Bronchial epithelial cell (primary cell): ENCODE results near the gene POC1B. TPM values are rescaled to one million over a fixed set of nuclear protein-coding genes. Genes with fewer than 3 reads are reported as not detected.

Experiments
- DNase-seq: peaks from one replicate; pipeline ENCODE4 v3.0.0-alpha.2; 2010; ENCODE audit warnings: low read depth
- FAIRE-seq: peaks from 2 replicates; lab custom pipeline; 2011; peaks lifted over from hg19 to GRCh38; lab: Jason Lieb, UNC
- H3K27me3 ChIP-seq: 2 replicates; pipeline ENCODE4 v1.5.1; 2011; ENCODE audit warnings: low read length; ENCODE audit not compliant: control insufficient read depth, insufficient read depth
- H3K36me3 ChIP-seq: 2 replicates; pipeline ENCODE4 v1.5.1; 2011; ENCODE audit warnings: low read length; ENCODE audit not compliant: control insufficient read depth, insufficient read depth
- H3K4me3 ChIP-seq: 2 replicates; pipeline ENCODE4 v1.5.1; 2011; ENCODE audit warnings: mild to moderate bottlenecking, low read depth, low read length, control low read depth
- CTCF ChIP-seq: IDR thresholded peaks from 2 replicates; pipeline ENCODE4 v1.5.1; 2011; ENCODE audit warnings: mild to moderate bottlenecking, moderate library complexity, low read length, control low read depth, inconsistent platforms; ENCODE audit not compliant: insufficient read depth, severe bottlenecking
- total RNA-seq: library from RNA; depleted of rRNA; stranded (reverse); fragments of >200 nt; gene quantifications from 2 replicates; pipeline ENCODE4 v1.2.1, GENCODE V29; 2014

The POC1B gene
- total RNA-seq, 1 donor from 2014 or later = 12.6 TPM

- DNase-seq (no peak), FAIRE-seq (no peak)
- no peaks in the 10 kb centered on the region for H3K27me3 ChIP-seq
- H3K36me3 ChIP-seq = no peaks in the 10 kb centered on the region
- H3K4me3 ChIP-seq = no peak overlapping the region
- TF ChIP-seq CTCF = no peak
These were observed 11.5 kb upstream of the POC1B start for GRCh38 chr12:89537389-89537788.

- Histone ChIP-seq H3K27me3 (no peaks in the 10 kb centered on the region), H3K4me3 (no peak overlapping the region), H3K36me3 (no peaks in the 10 kb centered on the region)
- peak; percentile 64 for DNase-seq
- peak; percentile 51 for TF ChIP-seq CTCF
- no peak for FAIRE-seq
These were observed 3.9 kb upstream of the POC1B start for GRCh38 chr12:89529738-89530137.

GRCh38 chr12:89528434-89528833, 2.6 kb upstream of the POC1B start:
- Histone ChIP-seq H3K4me3 (no peak overlapping the region), H3K36me3 (no peaks in the 10 kb centered on the region), H3K27me3 (no peaks in the 10 kb centered on the region)
- FAIRE-seq (no peak), DNase-seq (no peak)
- TF ChIP-seq CTCF = no peak

- peak overlapping the region; percentile 92 for H3K4me3 ChIP-seq
- TF ChIP-seq CTCF = no peak
- no peaks in the 10 kb centered on the region for H3K27me3 ChIP-seq
- DNase-seq (no peak), FAIRE-seq (no peak)
- H3K36me3 ChIP-seq = no peaks in the 10 kb centered on the region
These were observed 483 bp downstream of the POC1B start for GRCh38 chr12:89525305-89525823.

GRCh38 chr12:89524541-89525304, 1.1 kb downstream of the POC1B start, which contains the start of gene GALNT4:
Gene GALNT4 (minus strand): TSS chr12:89524796. CDS start chr12:89524549, 247 bp downstream.
- DNase-seq (peak; percentile 77), FAIRE-seq (no peak)
- TF ChIP-seq CTCF = peak; percentile 77
- Histone ChIP-seq H3K27me3 (no peaks in the 10 kb centered on the region), H3K4me3 (peak within 1 kb of the TSS; percentile 92), H3K36me3 (no peaks in the 10 kb centered on the region)
